Measurements from ENCODE around the gene ALCAM. TPM values are rescaled to one million over a fixed set of nuclear protein-coding genes. Genes with fewer than 3 reads are reported as not detected.

The ALCAM gene
- total and polyA plus RNA-seq, 2 donors (not counting 1 experiment from before 2014, with no cell fraction given), result 6.2 to 23.8 TPM

DNA sequence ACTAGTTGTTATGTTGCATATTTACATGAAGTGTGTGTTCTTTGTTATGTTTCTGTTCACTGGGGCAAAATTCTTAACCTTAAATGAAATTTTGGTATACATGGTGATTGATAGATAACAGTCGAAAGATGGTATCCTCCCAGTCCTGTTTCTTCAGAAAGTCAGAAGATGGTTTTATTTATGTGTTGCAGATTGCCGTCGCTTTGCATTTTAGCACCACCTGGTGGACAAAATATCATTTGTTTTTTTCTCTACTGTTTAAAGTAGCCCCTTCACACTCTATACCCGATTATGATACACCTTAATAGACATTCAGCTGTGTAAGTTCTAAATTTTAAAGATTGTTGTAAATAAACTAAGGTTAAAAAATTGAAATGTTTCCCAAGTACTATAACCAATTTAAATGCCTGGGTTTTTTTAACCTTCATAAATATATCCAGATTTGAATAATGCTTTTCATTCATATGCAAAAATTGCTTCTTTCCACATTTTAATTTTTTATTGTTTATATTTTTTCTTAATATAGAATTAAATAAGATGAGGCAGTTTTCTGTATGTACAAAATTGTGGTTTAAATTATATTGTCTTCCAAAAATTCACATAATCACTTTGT is 152.2 kb downstream of the ALCAM start:
- no peak overlapping the region for H2AFZ ChIP-seq (ENCODE audit: insufficient read depth, low read depth, low read length, poor library complexity, severe bottlenecking)
- ATAC-seq (ENCODE audit: low read depth) (peak; percentile 57), DNase-seq (peak; percentile 77)
- ChIA-PET CTCF (interaction anchor here (0.5 to 4.3 kb wide), 8 partner anchors 9 to 1417 kb away, joined by 3 to 30 read pairs (median 12); no protein-coding TSS in a partner anchor), POLR2A (no interaction called here)
- no peaks in the 10 kb centered on the region for H3K27me3 ChIP-seq (replicated peaks in 1 of 4; ENCODE audit: control extremely low read depth in 1 of 4, control insufficient read depth in 3 of 4, insufficient read depth in 4 of 4, low read length in 3 of 4)
- no peak overlapping the region for H3K27ac ChIP-seq (ENCODE audit: low read length in 2 of 2)
- no CpG with 5 or more reads among the region's 4 CpGs for WGBS (ENCODE audit: insufficient coverage)
- H3K27ac Mint-ChIP-seq, result no peak overlapping the region
- no peak overlapping the region for H3K4me3 ChIP-seq (ENCODE audit: control extremely low read depth in 1 of 5, extremely low read depth in 1 of 5, insufficient read depth in 1 of 5, low read depth in 2 of 5, low read length in 4 of 5)
- no peak overlapping the region for H3K4me2 ChIP-seq (replicated peaks; ENCODE audit: low read depth, low read length, poor library complexity, severe bottlenecking)
- TF ChIP-seq EZH2 (IDR thresholded peaks at IDR 0.05; ENCODE audit: borderline replicate concordance, insufficient read depth, low read depth, low read length, poor library complexity, severe bottlenecking) (no peak), CTCF (IDR thresholded peaks at IDR 0.05) (peak; percentile 89)
- H3K9me3 Mint-ChIP-seq (ENCODE audit: insufficient read depth), result no peaks in the 10 kb centered on the region
- no peaks in the 10 kb centered on the region for H3K27me3 Mint-ChIP-seq
- no peak overlapping the region for H3K4me3 Mint-ChIP-seq
- H3K9me3 ChIP-seq (ENCODE audit: control extremely low read depth in 1 of 3, control insufficient read depth in 2 of 3, insufficient read depth in 1 of 3, low read length in 2 of 3), result no peaks in the 10 kb centered on the region
- H3K36me3 ChIP-seq (replicated peaks in 1 of 2; ENCODE audit: control extremely low read depth in 1 of 2, control insufficient read depth in 1 of 2, extremely low read depth in 1 of 2, insufficient read depth in 2 of 2, low read length in 1 of 2), result no peaks in the 10 kb centered on the region
- no peaks in the 10 kb centered on the region for H3K4me1 ChIP-seq (ENCODE audit: control insufficient read depth in 2 of 2, insufficient read depth in 2 of 2, low read length in 2 of 2)
- intact Hi-C loops (cut with micrococcal nuclease), result loop anchor here (1.0 to 2.0 kb wide), 4 partner anchors 152 to 1246 kb away; partner anchors contain the start of gene ALCAM
- H3K9ac ChIP-seq (ENCODE audit: low read length), result no peak overlapping the region
- H4K20me1 ChIP-seq (ENCODE audit: control insufficient read depth, insufficient read depth, low read length, poor library complexity, severe bottlenecking), result no peaks in the 10 kb centered on the region
- no peaks in the 10 kb centered on the region for H3K79me2 ChIP-seq (ENCODE audit: control insufficient read depth, insufficient read depth, low read length)
- peaks cover 4% of the 10 kb centered on the region for H3K4me1 Mint-ChIP-seq

DNA sequence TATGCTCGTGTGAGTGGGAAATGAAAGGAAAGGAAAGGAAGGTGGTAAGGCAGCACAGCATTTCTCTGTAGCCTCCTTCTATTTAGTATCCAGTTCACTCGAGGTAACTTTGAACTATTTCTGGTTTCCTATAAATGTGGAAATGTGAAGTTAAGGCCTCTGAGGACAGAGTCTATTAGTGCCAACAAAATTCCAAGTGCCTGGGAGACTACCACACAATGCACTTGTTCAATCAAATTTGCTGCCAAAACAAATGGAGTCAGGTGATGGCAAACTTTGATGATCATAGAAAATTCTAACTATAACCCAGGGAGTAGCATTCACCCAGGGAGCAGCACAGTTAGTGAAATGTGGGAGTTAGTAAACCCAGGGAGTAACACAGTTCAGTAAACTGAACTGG is 155.1 kb downstream of the ALCAM start:
- H3K4me2 ChIP-seq (replicated peaks; ENCODE audit: low read depth, low read length, poor library complexity, severe bottlenecking), result no peak overlapping the region
- no peaks in the 10 kb centered on the region for H3K27me3 Mint-ChIP-seq
- H3K9me3 ChIP-seq (ENCODE audit: control extremely low read depth in 1 of 3, control insufficient read depth in 2 of 3, insufficient read depth in 1 of 3, low read length in 2 of 3), result no peaks in the 10 kb centered on the region
- no peaks in the 10 kb centered on the region for H3K9me3 Mint-ChIP-seq (ENCODE audit: insufficient read depth)
- ChIA-PET POLR2A (no interaction called here), CTCF (interaction anchor here (0.7 kb wide), 1 partner anchor 954 kb away, joined by 3 read pairs; no protein-coding TSS in a partner anchor)
- H3K4me1 Mint-ChIP-seq, result peaks cover 4% of the 10 kb centered on the region
- WGBS (ENCODE audit: insufficient coverage), result no CpG with 5 or more reads among the region's 2 CpGs
- no peak overlapping the region for H3K4me3 ChIP-seq (ENCODE audit: control extremely low read depth in 1 of 5, extremely low read depth in 1 of 5, insufficient read depth in 1 of 5, low read depth in 2 of 5, low read length in 4 of 5)
- TF ChIP-seq CTCF (IDR thresholded peaks at IDR 0.05) (no peak), EZH2 (IDR thresholded peaks at IDR 0.05; ENCODE audit: borderline replicate concordance, insufficient read depth, low read depth, low read length, poor library complexity, severe bottlenecking) (no peak)
- H3K4me1 ChIP-seq (ENCODE audit: control insufficient read depth in 2 of 2, insufficient read depth in 2 of 2, low read length in 2 of 2), result no peaks in the 10 kb centered on the region
- H2AFZ ChIP-seq (ENCODE audit: insufficient read depth, low read depth, low read length, poor library complexity, severe bottlenecking), result no peak overlapping the region
- ATAC-seq (ENCODE audit: low read depth) (no peak), DNase-seq (no peak)
- no peaks in the 10 kb centered on the region for H3K79me2 ChIP-seq (ENCODE audit: control insufficient read depth, insufficient read depth, low read length)
- H3K9ac ChIP-seq (ENCODE audit: low read length), result no peak overlapping the region
- intact Hi-C loops (cut with micrococcal nuclease), result no loop called here
- H4K20me1 ChIP-seq (ENCODE audit: control insufficient read depth, insufficient read depth, low read length, poor library complexity, severe bottlenecking), result no peaks in the 10 kb centered on the region
- H3K4me3 Mint-ChIP-seq, result no peak overlapping the region
- H3K36me3 ChIP-seq (replicated peaks in 1 of 2; ENCODE audit: control extremely low read depth in 1 of 2, control insufficient read depth in 1 of 2, extremely low read depth in 1 of 2, insufficient read depth in 2 of 2, low read length in 1 of 2), result peaks cover 4 to 5% of the 10 kb centered on the region in 2 experiments
- H3K27me3 ChIP-seq (replicated peaks in 1 of 4; ENCODE audit: control extremely low read depth in 1 of 4, control insufficient read depth in 3 of 4, insufficient read depth in 4 of 4, low read length in 3 of 4), result no peaks in the 10 kb centered on the region
- no peak overlapping the region for H3K27ac ChIP-seq (ENCODE audit: low read length in 2 of 2)
- H3K27ac Mint-ChIP-seq, result no peak overlapping the region

All from B cell (primary cell).